ENCODE data around the gene ARFIP1. TPM values are rescaled to one million over a fixed set of nuclear protein-coding genes. Genes with fewer than 3 reads are reported as not detected.

Gene ARFIP1
- total RNA-seq, 4 donors from 2014 or later, result 24.3 to 38.3 (median 27.0) TPM

DNA sequence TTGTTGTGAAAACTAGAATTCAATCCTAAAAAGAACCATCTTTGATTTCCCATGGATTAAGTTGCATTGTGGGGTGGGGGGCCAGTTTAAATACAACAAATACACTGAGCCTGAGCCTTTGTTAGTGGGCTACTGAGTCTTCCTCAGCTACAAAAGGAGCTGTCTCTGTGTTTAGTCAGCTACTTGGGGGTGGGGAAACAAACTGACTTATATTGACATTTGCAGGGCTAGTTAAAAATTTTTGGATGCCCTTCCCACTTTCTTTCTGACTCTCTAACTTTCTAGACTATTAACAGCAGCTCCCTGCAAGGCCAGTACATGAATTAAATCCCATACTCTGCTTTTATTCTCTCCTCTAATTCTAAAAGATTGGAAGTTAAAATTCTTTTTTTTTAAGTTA is 123.9 kb downstream of the ARFIP1 start:
- H3K4me3 ChIP-seq, result no peak overlapping the region
- TF ChIP-seq EP300 (IDR thresholded peaks at IDR 0.05), result no peak
- TF ChIP-seq POLR2A (IDR thresholded peaks at IDR 0.05), result no peak
- no peak for TF ChIP-seq POLR2AphosphoS5 (IDR thresholded peaks at IDR 0.05)
- no peak for TF ChIP-seq CTCF (IDR thresholded peaks at IDR 0.05)
- no peaks in the 10 kb centered on the region for H3K4me1 ChIP-seq
- no peaks in the 10 kb centered on the region for H3K27me3 ChIP-seq
- H3K36me3 ChIP-seq, result peaks cover 7% of the 10 kb centered on the region
- no peaks in the 10 kb centered on the region for H3K9me3 ChIP-seq
- no peak overlapping the region for H3K27ac ChIP-seq
- no peak for DNase-seq (ENCODE audit: low spot score in 2 of 2)

GRCh38 chr4:152909901-152910300 is 130.1 kb downstream of the ARFIP1 start:
- TF ChIP-seq CTCF (IDR thresholded peaks at IDR 0.05), result no peak
- no peak for TF ChIP-seq POLR2A (IDR thresholded peaks at IDR 0.05)
- TF ChIP-seq POLR2AphosphoS5 (IDR thresholded peaks at IDR 0.05), result no peak
- no peak for TF ChIP-seq EP300 (IDR thresholded peaks at IDR 0.05)
- Histone ChIP-seq H3K36me3 (peaks cover 13% of the 10 kb centered on the region), H3K4me1 (no peaks in the 10 kb centered on the region), H3K27ac (no peak overlapping the region), H3K9me3 (no peaks in the 10 kb centered on the region), H3K4me3 (no peak overlapping the region), H3K27me3 (no peaks in the 10 kb centered on the region)
- 82% methylated on average over 4 of the region's 4 CpGs for WGBS
- no peak for DNase-seq (ENCODE audit: low spot score in 2 of 2)

DNA sequence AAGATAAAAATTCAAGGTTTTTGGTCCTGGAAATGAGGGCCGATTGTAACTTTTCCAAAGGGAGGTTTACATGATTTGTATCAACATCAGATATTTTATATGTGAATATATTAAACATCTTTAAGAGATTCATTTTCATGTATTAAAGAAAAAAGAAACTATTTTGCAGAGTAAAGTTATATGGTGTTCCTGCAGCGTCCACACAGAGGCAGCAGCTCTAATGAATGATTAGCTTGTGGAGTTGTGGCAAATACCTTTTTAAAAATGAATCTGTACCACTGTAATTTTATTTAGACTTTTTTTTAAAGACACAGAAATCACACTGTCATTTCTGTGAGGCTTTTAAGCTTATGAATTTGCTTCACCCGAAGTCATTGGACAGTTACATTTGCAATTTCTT is 130.8 kb downstream of the ARFIP1 start:
- Histone ChIP-seq H3K36me3 (peaks cover 13% of the 10 kb centered on the region), H3K4me3 (no peak overlapping the region), H3K27ac (no peak overlapping the region), H3K27me3 (no peaks in the 10 kb centered on the region), H3K4me1 (no peaks in the 10 kb centered on the region), H3K9me3 (no peaks in the 10 kb centered on the region)
- 79% methylated on average over 3 of the region's 3 CpGs for WGBS
- TF ChIP-seq EP300 (IDR thresholded peaks at IDR 0.05), result no peak
- TF ChIP-seq POLR2AphosphoS5 (IDR thresholded peaks at IDR 0.05), result no peak
- TF ChIP-seq POLR2A (IDR thresholded peaks at IDR 0.05), result no peak
- TF ChIP-seq CTCF (IDR thresholded peaks at IDR 0.05), result no peak
- no peak for DNase-seq (ENCODE audit: low spot score in 2 of 2)

GRCh38 chr4:152917543-152918395 is 138.0 kb downstream of the ARFIP1 start:
- H3K4me3 ChIP-seq, result no peak overlapping the region
- WGBS, result 91% methylated on average over 3 of the region's 3 CpGs
- no peak overlapping the region for H3K27ac ChIP-seq
- no peaks in the 10 kb centered on the region for H3K4me1 ChIP-seq
- TF ChIP-seq CTCF (IDR thresholded peaks at IDR 0.05), result no peak
- no peak for TF ChIP-seq EP300 (IDR thresholded peaks at IDR 0.05)
- no peak for TF ChIP-seq POLR2AphosphoS5 (IDR thresholded peaks at IDR 0.05)
- TF ChIP-seq POLR2A (IDR thresholded peaks at IDR 0.05), result no peak
- no peaks in the 10 kb centered on the region for H3K27me3 ChIP-seq
- no peaks in the 10 kb centered on the region for H3K36me3 ChIP-seq
- DNase-seq (ENCODE audit: low spot score in 2 of 2), result no peak
- H3K9me3 ChIP-seq, result peaks cover 4% of the 10 kb centered on the region

DNA sequence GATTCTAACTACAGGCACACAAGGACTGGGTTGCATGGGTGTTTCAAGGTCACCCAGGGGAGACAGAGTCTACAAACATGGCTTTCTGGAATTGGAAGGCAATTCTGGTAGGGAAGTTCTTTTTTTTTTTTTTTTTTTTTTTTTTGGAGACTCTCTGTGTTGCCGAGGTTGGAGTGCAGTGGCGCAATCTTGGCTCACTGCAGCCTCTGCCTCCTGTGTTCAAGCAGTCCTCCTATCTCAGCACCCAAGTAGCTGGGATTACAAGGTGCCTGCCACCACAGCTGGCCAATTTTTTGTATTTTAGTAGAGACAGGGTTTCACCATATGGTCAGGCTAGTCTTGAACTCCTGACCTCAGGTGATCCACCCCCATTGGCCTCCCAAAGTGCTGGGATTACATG is 140.1 kb downstream of the ARFIP1 start:
- whole genome bisulfite sequencing, result 95% methylated on average over 2 of the region's 2 CpGs
- DNase-seq (ENCODE audit: low spot score in 2 of 2), result no peak
- no peaks in the 10 kb centered on the region for H3K27me3 ChIP-seq
- peaks cover 4% of the 10 kb centered on the region for H3K9me3 ChIP-seq
- no peaks in the 10 kb centered on the region for H3K36me3 ChIP-seq
- no peak overlapping the region for H3K4me3 ChIP-seq
- no peak overlapping the region for H3K27ac ChIP-seq
- TF ChIP-seq POLR2AphosphoS5 (IDR thresholded peaks at IDR 0.05), result no peak
- no peak for TF ChIP-seq POLR2A (IDR thresholded peaks at IDR 0.05)
- TF ChIP-seq CTCF (IDR thresholded peaks at IDR 0.05), result no peak
- TF ChIP-seq EP300 (IDR thresholded peaks at IDR 0.05), result no peak
- no peaks in the 10 kb centered on the region for H3K4me1 ChIP-seq
